Endothelial cell of umbilical vein (primary cell): ENCODE results near the gene JARID2. TPM values are rescaled to one million over a fixed set of nuclear protein-coding genes. Genes with fewer than 3 reads are reported as not detected.

Source experiments
- BruUV-seq: library from RNA; stranded (reverse); fragments of 400-500 nt; replicated peaks from 2 replicates; lab custom pipeline; 2021; lab: Mats Ljungman, UMichigan
- CTCF ChIA-PET: fragments of 300-600, 350-600 bp; sonication (Branson Sonifier 250); formaldehyde crosslinking; loops from one replicate; lab custom pipeline; 2021; ENCODE audit warnings: antibody characterized with exemption, inconsistent platforms; lab: Charles Lee
- POLR2A ChIA-PET: fragments of 300-600, 350-600 bp; sonication (Branson Sonifier 250); formaldehyde crosslinking; loops from one replicate; lab custom pipeline; 2021; ENCODE audit warnings: antibody characterized with exemption, inconsistent platforms; lab: Charles Lee
- DNase-seq: peaks from one replicate; pipeline ENCODE4 v3.0.0-alpha.2; 2011; ENCODE audit warnings: low read depth, low spot score
- FAIRE-seq: peaks from 2 replicates; lab custom pipeline; 2011; peaks lifted over from hg19 to GRCh38; lab: Jason Lieb, UNC
- H2AFZ ChIP-seq: 2 replicates; pipeline ENCODE4 v1.6.0; 2012; ENCODE audit warnings: low read depth, low read length, control low read depth, inconsistent platforms
- H3K27ac ChIP-seq: 2 replicates; pipeline ENCODE4 v1.5.1; 2011; ENCODE audit warnings: low read depth, mild to moderate bottlenecking, control low read depth, low read length, moderate library complexity; ENCODE audit not compliant: insufficient read depth
- H3K27me3 ChIP-seq, 2 experiments: 2 replicates each; pipeline versions ENCODE4 v1.6.0 to v1.6.1; 2011; ENCODE audit warnings: low read length in 2 of 2, mixed read lengths in 1 of 2; ENCODE audit not compliant: control insufficient read depth in 2 of 2, insufficient read depth in 2 of 2
- H3K36me3 ChIP-seq, 2 experiments: 2 replicates in 1 of 2; 3 replicates in 1 of 2; pipeline ENCODE4 v1.5.1; 2011; ENCODE audit warnings: low read length in 2 of 2, mild to moderate bottlenecking in 1 of 2, moderate library complexity in 1 of 2; ENCODE audit not compliant: control insufficient read depth in 2 of 2, insufficient read depth in 2 of 2; ENCODE audit errors: extremely low read depth in 1 of 2
- H3K4me1 ChIP-seq: 3 replicates; pipeline ENCODE4 v1.5.1; 2011; ENCODE audit warnings: mild to moderate bottlenecking, low read length; ENCODE audit not compliant: control insufficient read depth, insufficient read depth; ENCODE audit errors: extremely low read depth
- H3K4me2 ChIP-seq: 2 replicates; pipeline ENCODE4 v1.6.1; 2011; ENCODE audit warnings: low read length, control low read depth, mixed read lengths; ENCODE audit not compliant: insufficient read depth
- H3K4me3 ChIP-seq, 3 experiments: fragments of 200-600 bp in 1 of 3; sonication (generic), shearing (Covaris generic) in 1 of 3; replicated peaks in 1 of 3; 2 replicates each; pipeline ENCODE4 v1.5.1; 2011 to 2016; ENCODE audit warnings: control low read depth in 3 of 3, low read length in 3 of 3, mild to moderate bottlenecking in 2 of 3, inconsistent platforms in 1 of 3, low read depth in 1 of 3, moderate library complexity in 1 of 3; ENCODE audit not compliant: insufficient read depth in 1 of 3
- H3K79me2 ChIP-seq: 2 replicates; pipeline ENCODE4 v1.6.0; 2012; ENCODE audit warnings: low read length, inconsistent platforms; ENCODE audit not compliant: control insufficient read depth, insufficient read depth
- H3K9ac ChIP-seq: replicated peaks from 2 replicates; pipeline ENCODE3; 2011; ENCODE audit warnings: low read length, control low read depth; ENCODE audit not compliant: insufficient read depth; ENCODE audit errors: extremely low read depth
- H3K9me1 ChIP-seq: replicated peaks from 3 replicates; pipeline ENCODE4 v1.6.0; 2011; ENCODE audit warnings: mild to moderate bottlenecking, low read length; ENCODE audit not compliant: control insufficient read depth, insufficient read depth; ENCODE audit errors: extremely low read depth
- H3K9me3 ChIP-seq: replicated peaks from 2 replicates; pipeline ENCODE4 v1.5.1; 2012; ENCODE audit warnings: low read length, inconsistent platforms; ENCODE audit not compliant: control insufficient read depth, insufficient read depth
- H4K20me1 ChIP-seq: replicated peaks from 2 replicates; pipeline ENCODE3; 2011; ENCODE audit warnings: mild to moderate bottlenecking, low read length; ENCODE audit not compliant: control insufficient read depth, insufficient read depth; ENCODE audit errors: extremely low read depth
- CTCF ChIP-seq, 2 donors: IDR thresholded peaks; 1 replicate in 1 of 2; 2 replicates in 1 of 2; pipeline ENCODE4 v1.5.1; 2011; ENCODE audit warnings: low read length in 2 of 2, mild to moderate bottlenecking in 2 of 2, moderate library complexity in 2 of 2, control low read depth in 1 of 2, inconsistent platforms in 1 of 2, low read depth in 1 of 2; ENCODE audit not compliant: insufficient read depth in 1 of 2; ENCODE audit errors: extremely low read depth in 1 of 2
- EZH2 ChIP-seq: IDR thresholded peaks from 2 replicates; pipeline ENCODE4 v1.6.1; 2012; ENCODE audit warnings: borderline replicate concordance, low read depth, mild to moderate bottlenecking, moderate library complexity, low read length, inconsistent platforms; ENCODE audit not compliant: severe bottlenecking
- FOS ChIP-seq: IDR thresholded peaks from 2 replicates; pipeline ENCODE4 v1.6.1; 2011; ENCODE audit warnings: mild to moderate bottlenecking, low read length, moderate library complexity, borderline replicate concordance; ENCODE audit not compliant: insufficient read depth
- GATA2 ChIP-seq: IDR thresholded peaks from 2 replicates; pipeline ENCODE4 v1.7.0; 2011; ENCODE audit warnings: low read depth, mild to moderate bottlenecking, moderate library complexity, mixed read lengths, low read length; ENCODE audit not compliant: insufficient read length, insufficient read depth
- POLR2A ChIP-seq: IDR thresholded peaks from 2 replicates; pipeline ENCODE4 v1.6.1; 2012; ENCODE audit warnings: low read depth, mild to moderate bottlenecking, control low read depth, low read length
- POLR2AphosphoS5 ChIP-seq: IDR thresholded peaks from 2 replicates; pipeline ENCODE4 v1.6.1; 2012; ENCODE audit warnings: low read depth, mild to moderate bottlenecking, control low read depth, low read length, moderate library complexity; ENCODE audit not compliant: insufficient read depth
- dilution Hi-C: fragments of 300-500 bp; cut with MboI; formaldehyde crosslinking; loops from one replicate; pipeline ENCODE4 v1.15.0; 2019; ENCODE audit warnings: low sequenced_read_pairs; ENCODE audit not compliant: extremely low pct_ligation_motif_present
- intact Hi-C: fragments of 100-400 bp; cut with micrococcal nuclease; formaldehyde crosslinking; loops from one replicate; pipeline ENCODE4 v1.10.0; 2022
- polyA plus RNA-seq, 4 experiments: library from polyadenylated mRNA; depleted of rRNA in 3 of 4; stranded (reverse) in 3 of 4; unstranded in 1 of 4; fragments of >200 nt; gene quantifications; 2 replicates each; pipeline versions ENCODE4 v1.2.1 to v1.2.3, GENCODE V29; 2011 to 2012; ENCODE audit warnings: missing spikeins in 1 of 4
- total RNA-seq: library from RNA; stranded (reverse); gene quantifications from 2 replicates; pipeline ENCODE4 v1.2.3, GENCODE V29; 2021

The JARID2 gene
- total and polyA plus RNA-seq, 2 donors (not counting 3 experiments of a cell fraction or from before 2014, with no cell fraction given) = 2.9 to 10.6 TPM

- Histone ChIP-seq H3K4me2 (no peak overlapping the region), H3K36me3 (no peaks in the 10 kb centered on the region), H4K20me1 (no peaks in the 10 kb centered on the region), H3K79me2 (peaks cover 1% of the 10 kb centered on the region), H3K27ac (no peak overlapping the region), H3K27me3 (no peaks in the 10 kb centered on the region), H3K9ac (no peak overlapping the region), H3K4me3 (no peak overlapping the region), H3K9me1 (no peaks in the 10 kb centered on the region), H3K9me3 (no peaks in the 10 kb centered on the region), H3K4me1 (no peaks in the 10 kb centered on the region), H2AFZ (no peak overlapping the region)
- dilution Hi-C loops = no loop called here
- DNase-seq (no peak), FAIRE-seq (no peak)
- TF ChIP-seq POLR2AphosphoS5 (no peak), FOS (no peak), POLR2A (no peak), CTCF (IDR thresholded peaks at IDR 0.05; ENCODE audit: extremely low read depth in 1 of 2, insufficient read depth in 1 of 2, low read depth in 1 of 2, low read length in 2 of 2) (no peak), EZH2 (no peak), GATA2 (no peak)
- BruUV-seq = no TSS peak
- ChIA-PET CTCF (interaction anchor here (0.7 to 1.0 kb wide), 6 partner anchors 9 to 1145 kb away, joined by 3 to 6 read pairs (median 3); no protein-coding TSS in a partner anchor), POLR2A (no interaction called here)
- intact Hi-C loops = no loop called here
Observed at GRCh38 chr6:15274692-15275387, 29.0 kb downstream of the JARID2 start.
